Kasumi-1 (cell line): Measurements from ENCODE around the gene AIFM2.
"Not testable (repeated sequence)": the region's sequence is repeated elsewhere in the genome, so short reads cannot be mapped to it uniquely, and the experiment has no call there.

Experiments used
- DNase-seq, 2 experiments: peaks; one replicate each; lab custom pipeline; 2025; lab: John Stamatoyannopoulos, UW

AIFM2 gene

GRCh38 chr10:70132098-70133029 lies at the start of gene AIFM2:
TSS of gene AIFM2 (minus strand) at chr10:70132825. CDS start at chr10:70124084, 8,741 bp downstream.
- DNase-seq = no peak

GRCh38 chr10:70179209-70179608 lies 46.6 kb upstream of the AIFM2 start:
- not testable (repeated sequence) for DNase-seq

DNA sequence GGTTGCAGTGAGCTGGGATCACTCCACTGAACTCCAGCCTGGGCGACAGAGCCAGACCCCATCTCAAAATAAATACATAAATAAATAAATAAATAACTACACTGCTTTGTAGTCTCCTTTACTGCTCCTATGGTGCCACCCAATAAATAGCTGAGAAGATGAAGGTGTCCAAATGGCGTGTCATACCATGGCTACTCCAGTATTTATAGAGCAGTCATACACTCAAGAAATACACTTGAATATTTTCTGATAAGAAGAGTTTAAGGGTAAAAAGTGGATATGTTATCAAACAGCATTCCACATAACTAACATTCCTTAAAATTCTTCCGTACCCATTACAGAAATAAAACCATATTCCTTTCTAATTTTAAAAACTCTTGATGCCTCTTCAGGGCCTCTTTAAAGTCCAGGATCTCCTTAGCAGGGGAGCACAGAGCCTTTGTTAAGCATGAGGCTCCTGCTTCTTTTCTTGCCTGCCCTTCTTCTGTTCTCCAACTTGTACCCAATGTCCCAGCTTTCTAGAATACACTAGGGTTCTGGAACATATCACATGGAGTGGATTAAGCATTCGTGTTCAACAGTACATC lies 45.6 kb upstream of the AIFM2 start:
- DNase-seq = no peak

- no peak for DNase-seq
These were observed 43.8 kb upstream of the AIFM2 start for GRCh38 chr10:70176441-70176840.

- no peak for DNase-seq
These were observed 42.9 kb upstream of the AIFM2 start for GRCh38 chr10:70175516-70175915.

DNA sequence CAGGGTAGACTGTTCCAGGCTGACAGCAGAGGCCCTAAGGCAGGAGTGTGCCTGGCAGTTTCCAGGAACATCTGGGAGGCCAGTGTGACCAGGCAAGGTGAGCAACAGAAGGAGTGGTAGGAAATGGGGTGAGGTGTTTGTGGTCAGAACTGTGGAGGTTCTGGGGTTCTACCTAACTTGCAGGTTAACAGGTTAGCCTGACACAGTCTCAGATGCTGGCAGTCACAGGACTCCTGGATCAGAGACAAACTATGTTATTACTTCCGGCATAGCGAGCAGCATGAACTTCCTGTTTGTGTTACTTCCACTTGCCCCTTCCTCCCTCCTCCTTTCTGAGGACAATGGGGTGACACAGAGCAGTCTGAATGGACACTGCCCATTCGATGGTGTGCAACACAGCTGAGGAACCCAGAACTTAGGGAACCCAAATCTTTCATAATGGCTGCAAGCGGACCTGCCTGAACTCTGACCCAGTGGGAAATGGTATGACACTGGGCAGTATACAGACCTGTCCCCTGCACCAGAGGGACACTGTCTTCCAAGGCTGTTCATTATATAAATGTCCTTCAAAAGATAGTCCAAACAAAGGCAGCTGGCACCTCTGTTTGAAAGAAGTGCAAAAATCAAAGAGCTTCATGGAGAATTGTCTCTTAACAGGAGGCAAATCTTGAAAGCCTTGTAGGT lies 41.6 kb upstream of the AIFM2 start:
- DNase-seq = peak in 1 of 2 experiments; percentile 30

DNA sequence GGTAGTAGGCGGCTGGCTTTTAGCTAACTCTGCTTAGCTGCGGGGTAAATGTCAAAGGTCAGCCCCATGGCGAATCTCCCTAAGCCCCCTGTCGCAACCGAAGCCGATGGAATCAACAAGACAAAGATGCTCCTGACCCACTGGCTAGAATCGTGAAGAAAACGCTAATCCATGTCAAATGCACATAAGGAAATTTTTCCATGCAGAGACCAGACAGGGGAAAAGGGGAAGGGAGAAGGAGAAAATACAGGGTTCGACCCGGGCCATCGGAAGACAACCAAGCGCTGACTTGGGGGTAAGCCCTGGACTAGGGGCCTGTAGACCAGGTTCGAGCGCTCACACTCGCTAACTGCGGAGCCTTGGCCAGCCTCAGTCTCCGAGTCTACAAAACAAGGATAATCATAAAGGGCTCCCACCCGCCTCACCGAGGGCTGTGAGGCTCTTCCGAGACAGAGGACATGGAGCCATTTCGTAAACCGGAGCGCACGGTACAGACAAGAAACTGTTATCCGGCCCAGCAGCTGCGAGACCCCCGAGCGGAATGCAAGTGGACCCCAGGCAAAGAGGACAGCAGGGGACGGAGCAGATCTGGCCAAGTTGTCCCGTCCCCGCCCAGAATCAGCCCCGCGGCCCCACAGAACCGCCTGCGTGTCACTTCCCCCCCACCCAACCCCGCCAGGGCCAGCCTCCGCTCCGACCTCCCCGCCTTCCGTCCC lies 37.2 kb upstream of the AIFM2 start:
- DNase-seq = peak; percentile 50 to 55

DNA sequence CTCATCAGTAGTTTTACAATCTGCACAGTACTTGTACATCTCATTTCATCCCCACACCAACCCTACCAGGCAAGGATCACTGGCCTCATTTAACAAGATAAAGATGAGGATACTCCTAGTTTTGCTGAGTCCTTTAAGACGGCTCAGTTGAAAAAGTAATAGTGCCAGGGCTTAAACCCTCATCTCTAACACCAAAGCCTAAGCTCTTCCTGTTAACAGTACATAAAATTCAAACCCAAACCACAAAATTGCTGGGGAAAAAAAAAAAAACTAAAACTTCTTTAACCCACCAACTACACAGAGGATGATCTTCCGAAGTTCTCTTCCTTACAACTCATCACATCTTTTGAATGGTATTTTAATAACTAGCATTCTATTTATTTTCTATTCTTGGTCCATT lies 36.4 kb upstream of the AIFM2 start:
- DNase-seq = peak in 1 of 2 experiments; percentile 24

- DNase-seq = no peak
These were observed 34.6 kb upstream of the AIFM2 start for GRCh38 chr10:70167246-70167645.

GRCh38 chr10:70166394-70166793 lies 33.8 kb upstream of the AIFM2 start:
- no peak for DNase-seq

DNA sequence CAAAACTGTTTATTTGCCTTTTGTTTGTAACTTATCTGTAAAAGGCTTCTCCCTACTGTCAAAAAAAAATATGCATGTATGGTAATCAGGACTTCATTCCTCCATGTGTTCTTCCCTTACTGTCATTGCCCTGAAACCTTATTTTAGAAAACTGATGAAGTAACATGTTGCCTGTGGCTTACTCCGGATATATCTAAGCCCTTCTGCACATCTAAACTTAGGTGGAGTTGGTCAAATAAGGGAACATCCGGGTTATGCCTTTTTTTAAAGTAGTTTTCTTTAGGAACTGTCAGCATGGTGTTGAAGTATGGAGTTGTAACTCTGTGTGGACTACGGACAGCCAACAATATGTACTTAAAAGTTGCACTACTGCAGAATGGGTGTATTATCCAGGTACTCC lies 31.5 kb upstream of the AIFM2 start:
- DNase-seq = peak; percentile 94 to 96

DNA sequence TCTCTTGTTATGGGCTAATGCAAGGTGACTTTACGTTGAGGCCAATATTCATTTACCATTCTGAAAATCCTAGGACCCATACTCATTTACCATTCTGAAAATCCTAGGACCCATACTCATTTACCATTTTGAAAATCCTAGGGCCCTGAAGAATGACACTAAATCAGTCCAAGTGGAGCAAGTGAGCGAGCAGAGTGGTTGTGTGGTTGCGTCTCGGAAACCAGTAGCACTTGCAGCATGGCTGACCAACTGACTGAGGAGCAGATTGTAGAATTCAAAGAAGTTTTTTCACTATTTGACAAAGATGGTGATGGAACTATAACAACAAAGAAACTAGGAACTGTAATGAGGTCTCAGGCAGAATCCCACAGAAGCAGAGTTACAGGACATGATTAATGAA lies 30.8 kb upstream of the AIFM2 start:
- DNase-seq = no peak

DNA sequence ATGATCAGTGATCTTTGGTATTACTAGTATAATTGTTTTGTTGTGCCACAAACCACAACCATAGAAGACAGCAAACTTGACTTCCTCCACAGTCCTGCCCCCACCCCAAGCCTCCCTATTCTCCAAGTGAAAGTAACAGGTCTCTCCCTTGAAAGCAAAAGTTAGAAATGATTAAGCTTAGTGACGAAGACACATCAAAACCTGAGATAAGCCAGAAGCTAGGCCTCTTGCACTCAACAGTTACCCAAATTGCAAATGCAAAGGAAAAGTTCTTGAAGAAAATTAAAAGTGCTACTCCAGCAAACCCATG lies 30.2 kb upstream of the AIFM2 start:
- peak; percentile 26 to 29 for DNase-seq

DNA sequence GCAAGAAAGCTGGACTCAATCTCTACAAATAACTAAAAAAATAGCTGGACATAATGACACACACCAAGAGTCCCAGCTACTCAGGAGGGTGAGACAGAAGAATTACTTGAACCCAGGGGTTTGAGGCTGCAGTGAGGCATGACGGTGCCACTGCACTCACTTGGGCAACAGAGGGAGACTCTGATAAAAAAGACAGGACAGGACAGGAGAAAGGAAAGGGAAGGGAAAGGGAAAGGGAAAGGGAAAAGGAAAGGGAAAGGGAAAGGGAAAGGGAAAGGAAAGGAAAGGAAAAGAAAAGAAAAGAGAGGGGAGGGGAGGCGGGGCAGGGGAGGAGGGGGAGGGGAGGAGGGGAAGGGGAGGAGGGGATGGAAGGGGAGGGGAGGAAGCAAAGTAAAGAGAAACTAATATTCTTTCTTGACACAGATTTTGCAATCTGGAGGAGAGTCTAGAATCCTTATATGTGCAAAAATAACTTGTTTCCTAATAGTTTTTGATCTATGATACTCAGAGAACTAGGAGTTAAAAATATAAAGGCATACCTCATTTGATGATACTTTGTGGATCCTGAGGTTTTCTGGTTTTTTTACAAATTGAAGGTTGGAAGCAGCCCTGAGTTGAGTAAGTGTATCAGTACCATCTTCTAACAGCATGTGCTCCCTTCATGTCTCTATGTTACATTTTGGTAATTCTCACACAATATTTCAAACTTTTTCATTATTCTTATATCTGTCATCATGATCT lies 29.7 kb upstream of the AIFM2 start:
- no peak for DNase-seq

DNA sequence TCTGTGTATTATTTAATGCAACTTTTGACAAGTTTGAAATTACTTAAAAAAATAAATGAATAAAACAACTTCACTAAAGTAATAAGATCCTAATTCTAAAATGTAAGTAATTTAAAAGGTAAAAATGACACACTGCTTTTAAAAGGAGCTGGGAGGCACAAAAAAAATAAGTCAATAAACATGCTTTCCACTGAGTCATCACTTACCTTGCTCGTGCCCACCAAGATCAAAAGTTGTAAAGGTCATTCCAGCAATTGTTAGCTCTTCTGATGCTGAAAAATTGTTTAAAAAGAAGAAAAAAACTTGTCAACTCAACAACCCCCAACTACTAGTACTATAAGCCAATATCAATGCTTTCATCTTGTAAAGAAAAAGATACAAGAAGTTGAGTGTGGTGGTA lies 28.2 kb upstream of the AIFM2 start:
- no peak for DNase-seq

- not testable (repeated sequence) for DNase-seq
These were observed 26.7 kb upstream of the AIFM2 start for GRCh38 chr10:70159366-70159765.

GRCh38 chr10:70158113-70158512 lies 25.5 kb upstream of the AIFM2 start:
- no peak for DNase-seq

- DNase-seq = no peak
These were observed 22.7 kb upstream of the AIFM2 start for GRCh38 chr10:70155255-70155838.

- DNase-seq = no peak
These were observed 15.9 kb upstream of the AIFM2 start for GRCh38 chr10:70148516-70148915.

DNA sequence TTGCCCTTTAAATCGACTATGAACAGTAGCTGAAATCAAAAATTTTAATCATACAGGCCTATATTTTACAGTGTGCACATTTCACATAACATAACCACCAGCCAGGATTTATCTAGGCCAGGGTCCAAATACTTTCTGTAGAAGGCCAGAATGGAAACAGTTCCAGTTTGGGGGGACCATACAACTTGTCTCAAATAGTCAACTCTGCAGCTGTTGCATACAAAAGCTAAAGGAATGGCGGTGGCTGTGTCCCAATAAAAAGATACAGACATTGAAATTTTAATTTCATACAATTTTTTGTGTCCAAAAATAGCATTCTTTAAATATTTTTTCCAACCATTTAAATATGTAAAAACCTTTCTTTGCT lies 14.6 kb upstream of the AIFM2 start:
- DNase-seq = no peak
